ENCODE measurements around the gene RPL36A.

The RPL36A gene

GRCh38 chrX:101393530-101394305 lies 2.9 kb downstream of the RPL36A start:
- DNase-seq, result no peak

- DNase-seq, result no peak
Measured at GRCh38 chrX:101394372-101394771, 3.6 kb downstream of the RPL36A start.

GRCh38 chrX:101395789-101396188 lies 5.0 kb downstream of the RPL36A start:
- DNase-seq, result no peak

- DNase-seq, result no peak
Measured at GRCh38 chrX:101397779-101398178, 7.0 kb downstream of the RPL36A start.

GRCh38 chrX:101398694-101399093 lies 7.9 kb downstream of the RPL36A start:
- no peak for DNase-seq

- DNase-seq, result no peak
Measured at GRCh38 chrX:101399825-101400224, 9.0 kb downstream of the RPL36A start.

- peak; percentile 33 for DNase-seq
Measured at GRCh38 chrX:101407167-101407747, 16.4 kb downstream of the RPL36A start.

GRCh38 chrX:101407748-101408531 lies 17.1 kb downstream of the RPL36A start, which contains the start of the genes GLA and HNRNPH2:
GLA (minus strand) TSS chrX:101407925; CDS start chrX:101407903, 22 bp downstream.
HNRNPH2 (plus strand) TSS chrX:101408222; CDS start chrX:101411989, 3,767 bp downstream.
- DNase-seq, result peak; percentile 98

GRCh38 chrX:101408532-101408841 lies 17.7 kb downstream of the RPL36A start:
- DNase-seq, result no peak

- DNase-seq, result no peak
Measured at GRCh38 chrX:101409043-101409442, 18.2 kb downstream of the RPL36A start.

GRCh38 chrX:101410461-101410860 lies 19.6 kb downstream of the RPL36A start:
- no peak for DNase-seq

- DNase-seq, result no peak
Measured at GRCh38 chrX:101411984-101412383, 21.2 kb downstream of the RPL36A start.

GRCh38 chrX:101415180-101416145 lies 24.7 kb downstream of the RPL36A start:
- DNase-seq, result peak; percentile 44

GRCh38 chrX:101416691-101417090 lies 25.9 kb downstream of the RPL36A start:
- no peak for DNase-seq

GRCh38 chrX:101417190-101417589 lies 26.4 kb downstream of the RPL36A start:
- no peak for DNase-seq

GRCh38 chrX:101417981-101418841 lies 27.4 kb downstream of the RPL36A start:
- DNase-seq, result peak; percentile 22

GRCh38 chrX:101419489-101419888 lies 28.7 kb downstream of the RPL36A start:
- no peak for DNase-seq

- no peak for DNase-seq
Measured at GRCh38 chrX:101427954-101428353, 37.1 kb downstream of the RPL36A start.

- DNase-seq, result no peak
Measured at GRCh38 chrX:101429934-101430333, 39.1 kb downstream of the RPL36A start.

GRCh38 chrX:101430457-101431078 lies 39.8 kb downstream of the RPL36A start:
- no peak for DNase-seq

GRCh38 chrX:101442085-101442484 lies 51.3 kb downstream of the RPL36A start:
- no peak for DNase-seq

Measured in NCI-H1694 treated with DMSO at 0.1 percent for 48 hours (cell line).